Measurements from ENCODE around the gene TMEM135.

Gene TMEM135

DNA sequence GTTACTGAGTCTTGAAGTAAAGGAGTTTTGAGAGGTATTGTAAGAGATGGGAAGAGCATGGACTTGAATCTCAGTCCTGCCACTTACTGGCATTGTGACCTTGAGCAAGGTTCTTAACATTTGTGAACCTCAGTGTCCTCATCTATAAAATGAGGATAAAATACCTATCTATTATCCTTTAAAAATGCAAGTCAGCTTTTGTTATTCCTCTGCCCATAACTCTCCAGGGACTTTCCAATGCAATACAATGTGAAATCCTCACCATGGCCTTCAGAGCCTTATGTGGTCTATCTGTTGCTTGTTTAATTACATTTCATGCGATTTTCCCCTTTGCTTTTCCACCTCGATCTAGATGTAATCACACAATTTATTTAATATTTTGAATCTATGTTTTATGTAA lies 9.1 kb downstream of the TMEM135 start:
- no peak for DNase-seq (ENCODE audit: low read depth)
- no peak overlapping the region for H3K4me3 ChIP-seq (ENCODE audit: low read depth, low read length)
- TF ChIP-seq, protein P1, sequence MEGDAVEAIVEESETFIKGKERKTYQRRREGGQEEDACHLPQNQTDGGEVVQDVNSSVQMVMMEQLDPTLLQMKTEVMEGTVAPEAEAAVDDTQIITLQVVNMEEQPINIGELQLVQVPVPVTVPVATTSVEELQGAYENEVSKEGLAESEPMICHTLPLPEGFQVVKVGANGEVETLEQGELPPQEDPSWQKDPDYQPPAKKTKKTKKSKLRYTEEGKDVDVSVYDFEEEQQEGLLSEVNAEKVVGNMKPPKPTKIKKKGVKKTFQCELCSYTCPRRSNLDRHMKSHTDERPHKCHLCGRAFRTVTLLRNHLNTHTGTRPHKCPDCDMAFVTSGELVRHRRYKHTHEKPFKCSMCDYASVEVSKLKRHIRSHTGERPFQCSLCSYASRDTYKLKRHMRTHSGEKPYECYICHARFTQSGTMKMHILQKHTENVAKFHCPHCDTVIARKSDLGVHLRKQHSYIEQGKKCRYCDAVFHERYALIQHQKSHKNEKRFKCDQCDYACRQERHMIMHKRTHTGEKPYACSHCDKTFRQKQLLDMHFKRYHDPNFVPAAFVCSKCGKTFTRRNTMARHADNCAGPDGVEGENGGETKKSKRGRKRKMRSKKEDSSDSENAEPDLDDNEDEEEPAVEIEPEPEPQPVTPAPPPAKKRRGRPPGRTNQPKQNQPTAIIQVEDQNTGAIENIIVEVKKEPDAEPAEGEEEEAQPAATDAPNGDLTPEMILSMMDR (IDR thresholded peaks at IDR 0.05; ENCODE audit: control insufficient read depth, extremely low read depth, insufficient read depth) = no peak

DNA sequence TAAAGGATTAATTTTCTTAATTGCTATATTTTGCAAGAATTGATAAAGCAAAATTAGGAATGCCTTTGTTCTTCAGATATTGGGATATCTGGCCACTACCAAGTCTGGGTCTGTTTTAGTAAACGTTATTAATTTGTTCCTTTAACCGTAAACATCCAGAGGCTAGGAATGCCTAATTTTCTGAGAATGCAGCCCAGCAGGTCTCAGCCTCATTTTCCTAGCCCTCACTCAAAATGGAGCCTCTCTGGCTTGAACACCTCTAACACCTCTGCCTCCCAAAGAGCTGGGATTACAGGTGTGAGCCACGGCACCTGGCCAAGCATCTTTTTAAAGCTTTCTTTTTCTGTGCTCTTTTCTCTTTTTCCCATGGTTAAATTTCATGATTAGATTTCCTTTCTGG lies 18.4 kb downstream of the TMEM135 start:
- TF ChIP-seq, protein P1 (IDR thresholded peaks at IDR 0.05; ENCODE audit: control insufficient read depth, extremely low read depth, insufficient read depth) = no peak

DNA sequence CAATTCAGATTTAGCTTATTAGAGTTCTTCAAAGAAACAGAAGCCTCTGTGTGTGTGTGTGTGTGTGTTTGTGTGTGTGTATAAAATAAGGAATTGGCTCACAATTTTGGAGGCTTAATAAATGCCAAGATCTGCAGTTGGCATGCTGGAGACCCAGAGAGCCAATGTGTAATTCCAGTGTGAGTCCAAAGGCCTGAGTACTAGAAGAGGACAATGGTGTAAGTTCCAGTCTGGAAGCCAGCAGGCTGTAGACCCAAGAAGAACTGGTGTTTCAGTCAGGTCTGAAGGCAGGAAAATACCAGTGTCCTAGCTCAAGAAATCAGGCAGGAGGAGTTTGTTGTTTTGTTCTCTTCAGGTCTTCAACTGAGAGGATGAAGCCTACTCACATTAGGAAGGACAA lies 20.0 kb downstream of the TMEM135 start:
- no peak overlapping the region for H3K4me3 ChIP-seq (ENCODE audit: low read depth, low read length)
- no peak for DNase-seq (ENCODE audit: low read depth)
- TF ChIP-seq, protein P1 (IDR thresholded peaks at IDR 0.05; ENCODE audit: control insufficient read depth, extremely low read depth, insufficient read depth) = no peak

More for the DNA sequence above, 18.4 kb downstream of the TMEM135 start:
- no peak for DNase-seq (ENCODE audit: low read depth)
- no peak overlapping the region for H3K4me3 ChIP-seq (ENCODE audit: low read depth, low read length)

DNA sequence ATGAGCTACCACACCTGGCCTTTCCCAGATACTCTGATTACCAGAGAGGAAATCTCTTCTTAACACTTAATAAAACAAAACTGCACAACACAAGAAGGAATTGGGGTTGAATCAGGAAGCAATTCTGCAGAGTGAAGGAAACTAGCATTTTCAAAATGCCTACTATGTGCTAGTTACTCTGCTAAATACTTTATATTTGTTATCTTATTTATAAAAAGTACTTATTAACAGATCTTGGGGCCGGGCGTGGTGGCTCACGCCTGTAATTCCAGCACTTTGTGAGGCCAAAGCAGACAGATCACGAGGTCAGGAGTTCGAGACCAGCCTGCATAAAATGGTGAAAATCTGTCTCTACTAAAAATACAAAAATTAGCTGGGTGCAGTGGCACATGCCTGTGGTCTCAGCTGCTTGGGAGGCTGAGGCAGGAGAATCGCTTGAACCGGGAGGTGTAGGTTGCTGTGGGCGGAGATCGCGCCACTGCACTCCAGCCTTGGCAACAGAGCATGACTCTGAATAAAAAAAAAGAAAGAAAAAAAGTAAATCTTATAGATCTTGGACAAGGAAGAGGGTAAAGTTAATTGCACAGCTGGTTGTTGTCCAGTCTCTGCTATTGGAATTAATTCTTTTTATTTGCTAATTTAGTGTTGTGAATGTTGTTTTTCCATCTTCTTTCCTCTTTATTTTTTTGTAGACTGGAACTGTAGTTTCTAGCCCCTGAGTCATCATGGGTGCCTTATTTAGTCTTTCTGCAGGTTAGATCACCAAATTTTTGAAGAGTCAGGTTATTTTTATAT lies 22.1 kb downstream of the TMEM135 start:
- no peak for DNase-seq (ENCODE audit: low read depth)
- TF ChIP-seq, protein P1 (IDR thresholded peaks at IDR 0.05; ENCODE audit: control insufficient read depth, extremely low read depth, insufficient read depth) = no peak
- H3K4me3 ChIP-seq (ENCODE audit: low read depth, low read length) = no peak overlapping the region

DNA sequence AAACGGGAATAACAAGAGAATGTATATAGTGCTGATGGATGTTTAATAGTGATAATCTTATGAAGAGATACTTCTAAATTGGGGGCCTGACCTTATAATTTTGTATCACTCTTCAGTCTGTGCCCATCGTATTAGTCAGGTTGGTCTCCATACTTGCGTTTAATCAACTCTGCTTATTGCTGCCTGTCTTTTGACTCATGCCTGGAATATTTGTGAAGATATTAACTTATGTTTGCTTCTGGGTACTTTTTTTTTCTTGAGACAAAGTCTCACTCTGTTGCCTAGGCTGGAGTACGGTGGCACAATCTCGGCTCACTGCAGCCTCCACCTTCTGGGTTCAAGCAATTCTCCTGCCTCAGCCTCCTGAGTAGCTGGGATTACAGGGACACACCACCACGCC lies 24.0 kb downstream of the TMEM135 start:
- no peak overlapping the region for H3K4me3 ChIP-seq (ENCODE audit: low read depth, low read length)
- TF ChIP-seq, protein P1 (IDR thresholded peaks at IDR 0.05; ENCODE audit: control insufficient read depth, extremely low read depth, insufficient read depth) = no peak
- no peak for DNase-seq (ENCODE audit: low read depth)

DNA sequence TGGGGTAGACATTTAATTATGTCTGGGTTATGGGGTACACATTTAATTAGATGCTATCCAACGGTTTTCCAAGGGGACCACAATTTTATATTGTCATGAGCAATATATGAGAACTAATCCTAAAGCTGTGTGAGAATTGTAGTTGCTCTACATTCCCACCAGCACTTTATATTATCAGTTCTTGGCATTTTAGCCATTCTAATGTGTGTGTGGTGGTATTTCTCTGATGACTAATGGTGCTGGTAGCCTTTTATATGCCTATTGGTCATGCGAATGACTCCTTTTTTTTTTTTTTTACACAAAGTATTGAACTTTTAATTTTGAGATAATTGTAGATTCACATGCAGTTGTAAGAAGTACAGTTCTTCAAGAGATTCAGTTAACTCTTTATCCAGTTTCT lies 26.2 kb downstream of the TMEM135 start:
- TF ChIP-seq, protein P1 (IDR thresholded peaks at IDR 0.05; ENCODE audit: control insufficient read depth, extremely low read depth, insufficient read depth) = no peak
- no peak for DNase-seq (ENCODE audit: low read depth)
- H3K4me3 ChIP-seq (ENCODE audit: low read depth, low read length) = no peak overlapping the region

DNA sequence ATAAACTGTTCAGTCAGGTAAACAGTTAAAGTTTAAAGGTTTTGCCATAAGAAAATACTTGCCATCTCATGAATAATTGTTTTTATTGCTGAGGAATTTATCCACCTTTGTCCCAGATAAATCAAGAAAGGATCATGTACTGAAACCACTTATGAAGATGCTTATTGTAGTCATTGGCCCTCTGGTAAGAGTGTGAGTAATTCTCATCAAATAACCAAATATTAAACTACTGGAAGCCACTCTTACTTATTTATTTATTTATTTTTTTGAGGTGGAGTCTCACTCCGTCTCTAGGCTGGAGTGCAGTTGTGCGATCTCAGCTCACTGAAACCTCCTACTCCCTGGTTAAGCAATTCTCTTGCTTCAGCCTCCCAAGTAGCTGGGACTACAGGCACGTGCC lies 35.1 kb downstream of the TMEM135 start:
- TF ChIP-seq, protein P1 (IDR thresholded peaks at IDR 0.05; ENCODE audit: control insufficient read depth, extremely low read depth, insufficient read depth) = no peak
- no peak overlapping the region for H3K4me3 ChIP-seq (ENCODE audit: low read depth, low read length)
- no peak for DNase-seq (ENCODE audit: low read depth)
